22Rv1 (cell line): ENCODE measurements around the gene PRAMEF13.
"Not testable (repeated sequence)": the region's sequence is repeated elsewhere in the genome, so short reads cannot be mapped to it uniquely, and the experiment has no call there.

Experiments
- CTCF ChIP-seq: fragments of 450-650 bp; IDR thresholded peaks from 2 replicates; pipeline ENCODE4 v1.5.1; 2017; ENCODE audit warnings: mild to moderate bottlenecking
- ZFX ChIP-seq: fragments of 450-650 bp; IDR thresholded peaks from 2 replicates; pipeline ENCODE4 v1.6.1; 2017; ENCODE audit warnings: antibody characterized with exemption, borderline replicate concordance

GRCh38 chr1:13239633-13240032 lies 38.4 kb upstream of the PRAMEF13 start:
- TF ChIP-seq CTCF, ZFX: not testable (repeated sequence)
